Measurements from ENCODE around the gene UBL7. TPM values are rescaled to one million over a fixed set of nuclear protein-coding genes. Genes with fewer than 3 reads are reported as not detected.

The UBL7 gene
- total RNA-seq, 1 donor, result 42.7 TPM

- no peak overlapping the region for H3K4me3 ChIP-seq (ENCODE audit: low read depth, low read length)
- DNase-seq (ENCODE audit: low read depth), result no peak
- TF ChIP-seq CTCF (IDR thresholded peaks at IDR 0.05; ENCODE audit: insufficient read depth, low read depth, low read length), result no peak
Observed at GRCh38 chr15:74438206-74438605, 22.8 kb downstream of the UBL7 start.

- no peak for DNase-seq (ENCODE audit: low read depth)
- no peak for TF ChIP-seq CTCF (IDR thresholded peaks at IDR 0.05; ENCODE audit: insufficient read depth, low read depth, low read length)
- peak overlapping the region; percentile 69 for H3K4me3 ChIP-seq (ENCODE audit: low read depth, low read length)
Observed at GRCh38 chr15:74434263-74435136, 26.5 kb downstream of the UBL7 start.

- peak; percentile 70 for DNase-seq (ENCODE audit: low read depth)
- no peak for TF ChIP-seq CTCF (IDR thresholded peaks at IDR 0.05; ENCODE audit: insufficient read depth, low read depth, low read length)
- H3K4me3 ChIP-seq (ENCODE audit: low read depth, low read length), result peak within 1 kb of the TSS; percentile 69
Observed at GRCh38 chr15:74433592-74434262, 27.2 kb downstream of the UBL7 start, which contains the start of gene SEMA7A. Gene SEMA7A, minus strand, starts transcription at chr15:74433958. Its CDS starts 40 bp downstream, at chr15:74433918.

- H3K4me3 ChIP-seq (ENCODE audit: low read depth, low read length), result peak overlapping the region; percentile 69
- DNase-seq (ENCODE audit: low read depth), result no peak
- TF ChIP-seq CTCF (IDR thresholded peaks at IDR 0.05; ENCODE audit: insufficient read depth, low read depth, low read length), result no peak
Observed at GRCh38 chr15:74432968-74433591, 27.9 kb downstream of the UBL7 start.

- TF ChIP-seq CTCF (IDR thresholded peaks at IDR 0.05; ENCODE audit: insufficient read depth, low read depth, low read length), result no peak
- peak overlapping the region; percentile 69 for H3K4me3 ChIP-seq (ENCODE audit: low read depth, low read length)
- DNase-seq (ENCODE audit: low read depth), result no peak
Observed at GRCh38 chr15:74432271-74432967, 28.5 kb downstream of the UBL7 start.

GRCh38 chr15:74431645-74432044, 29.3 kb downstream of the UBL7 start:
- TF ChIP-seq CTCF (IDR thresholded peaks at IDR 0.05; ENCODE audit: insufficient read depth, low read depth, low read length), result no peak
- DNase-seq (ENCODE audit: low read depth), result no peak
- H3K4me3 ChIP-seq (ENCODE audit: low read depth, low read length), result no peak overlapping the region

Data from fibroblast of villous mesenchyme (primary cell).